H9 (cell line): ENCODE results near the gene XRCC3. TPM values are rescaled to one million over a fixed set of nuclear protein-coding genes. Genes with fewer than 3 reads are reported as not detected.
A peak's percentile ranks its signal among the peaks of the same experiment; 100 is the strongest.

ENCODE experiments used
- DNase-seq: peaks from one replicate; pipeline ENCODE4 v3.0.0-alpha.2; 2017
- H2AFZ ChIP-seq: one replicate; pipeline ENCODE4 v1.6.1; 2013; ENCODE audit warnings: mild to moderate bottlenecking, low read length, control low read depth, moderate library complexity
- H2AK5ac ChIP-seq: 2 replicates; pipeline ENCODE4 v1.6.1; 2013; ENCODE audit warnings: low read length, control low read depth, mixed read lengths; ENCODE audit not compliant: insufficient read length
- H2BK120ac ChIP-seq: one replicate; pipeline ENCODE4 v1.6.1; 2013; ENCODE audit warnings: low read depth, mild to moderate bottlenecking, low read length, control low read depth, inconsistent platforms; ENCODE audit not compliant: poor library complexity, severe bottlenecking
- H2BK12ac ChIP-seq: 2 replicates; pipeline ENCODE4 v1.6.1; 2013; ENCODE audit warnings: low read length, control low read depth, mixed read lengths, low read depth; ENCODE audit not compliant: insufficient read length
- H2BK15ac ChIP-seq: 2 replicates; pipeline ENCODE4 v1.6.1; 2013; ENCODE audit warnings: low read depth, low read length, control low read depth
- H2BK20ac ChIP-seq: one replicate; pipeline ENCODE4 v1.6.1; 2013; ENCODE audit warnings: low read depth, mild to moderate bottlenecking, low read length, control low read depth, inconsistent platforms; ENCODE audit not compliant: poor library complexity, severe bottlenecking
- H2BK5ac ChIP-seq: 2 replicates; pipeline ENCODE4 v1.6.1; 2013; ENCODE audit warnings: low read length, control low read depth, mixed read lengths; ENCODE audit not compliant: insufficient read length
- H3K14ac ChIP-seq: 2 replicates; pipeline ENCODE4 v1.6.1; 2013; ENCODE audit warnings: low read length, control low read depth; ENCODE audit not compliant: insufficient read depth
- H3K18ac ChIP-seq: 2 replicates; pipeline ENCODE4 v1.6.1; 2013; ENCODE audit warnings: low read depth, mild to moderate bottlenecking, mixed read lengths, low read length, control low read depth; ENCODE audit not compliant: insufficient read length
- H3K23ac ChIP-seq: 2 replicates; pipeline ENCODE4 v1.6.1; 2013; ENCODE audit warnings: low read length, control low read depth, mixed read lengths, low read depth; ENCODE audit not compliant: insufficient read length
- H3K23me2 ChIP-seq: 2 replicates; pipeline ENCODE4 v1.6.1; 2013; ENCODE audit warnings: low read depth, mild to moderate bottlenecking, mixed read lengths, low read length, control low read depth; ENCODE audit not compliant: insufficient read length, poor library complexity, severe bottlenecking
- H3K27ac ChIP-seq: 2 replicates; pipeline ENCODE4 v1.5.1; 2013; ENCODE audit warnings: low read length, control low read depth, mixed read lengths, low read depth; ENCODE audit not compliant: insufficient read length
- H3K27me3 ChIP-seq: 2 replicates; pipeline ENCODE4 v1.6.1; 2013; ENCODE audit warnings: low read length, control low read depth, inconsistent platforms; ENCODE audit not compliant: insufficient read depth
- H3K4ac ChIP-seq: 2 replicates; pipeline ENCODE4 v1.6.1; 2013; ENCODE audit warnings: low read depth, mild to moderate bottlenecking, control low read depth, inconsistent platforms, low read length, moderate library complexity
- H3K4me1 ChIP-seq: 2 replicates; pipeline ENCODE4 v1.6.1; 2013; ENCODE audit warnings: low read length, control low read depth, inconsistent platforms; ENCODE audit not compliant: insufficient read depth
- H3K4me2 ChIP-seq: 2 replicates; pipeline ENCODE4 v1.6.1; 2013; ENCODE audit warnings: low read length, control low read depth, mixed read lengths; ENCODE audit not compliant: insufficient read length, insufficient read depth
- H3K56ac ChIP-seq: 2 replicates; pipeline ENCODE4 v1.6.1; 2013; ENCODE audit warnings: low read depth, mild to moderate bottlenecking, mixed read lengths, low read length, control low read depth; ENCODE audit not compliant: insufficient read length
- H3K79me1 ChIP-seq: 2 replicates; pipeline ENCODE4 v1.6.1; 2013; ENCODE audit warnings: low read depth, mild to moderate bottlenecking, moderate library complexity, low read length, control low read depth, inconsistent platforms; ENCODE audit not compliant: insufficient read depth, poor library complexity, severe bottlenecking
- H3K79me2 ChIP-seq: 2 replicates; pipeline ENCODE4 v1.6.1; 2013; ENCODE audit warnings: low read length, control low read depth, inconsistent platforms; ENCODE audit not compliant: insufficient read depth
- H3K9ac ChIP-seq: 2 replicates; pipeline ENCODE4 v1.6.1; 2013; ENCODE audit warnings: low read length, control low read depth, mixed read lengths; ENCODE audit not compliant: insufficient read length; ENCODE audit errors: extremely low read depth
- H3K9me3 ChIP-seq: one replicate; pipeline ENCODE4 v1.6.1; 2013; ENCODE audit warnings: low read depth, low read length, inconsistent platforms; ENCODE audit not compliant: control insufficient read depth
- H3T11ph ChIP-seq: one replicate; pipeline ENCODE4 v1.6.1; 2013; ENCODE audit warnings: mild to moderate bottlenecking, low read length, control low read depth, inconsistent platforms
- H4K20me1 ChIP-seq: one replicate; pipeline ENCODE4 v1.6.1; 2013; ENCODE audit not compliant: control insufficient read depth, insufficient read length, insufficient read depth
- H4K5ac ChIP-seq: 2 replicates; pipeline ENCODE4 v1.6.1; 2013; ENCODE audit warnings: low read depth, mild to moderate bottlenecking, mixed read lengths, low read length, control low read depth; ENCODE audit not compliant: insufficient read length
- H4K8ac ChIP-seq: replicated peaks from 2 replicates; pipeline ENCODE4 v1.6.1; 2013; ENCODE audit warnings: low read length, control low read depth, mixed read lengths, low read depth; ENCODE audit not compliant: insufficient read length
- H4K91ac ChIP-seq: 2 replicates; pipeline ENCODE4 v1.6.1; 2013; ENCODE audit warnings: low read depth, mild to moderate bottlenecking, moderate library complexity, mixed read lengths, low read length, control low read depth; ENCODE audit not compliant: insufficient read length
- H3K27ac Mint-ChIP-seq, 3 experiments: 2 replicates in 2 of 3; 3 replicates in 1 of 3; pipeline ENCODE4 v1.8.0; 2020 to 2021; ENCODE audit warnings: mixed read lengths in 3 of 3, mild to moderate bottlenecking in 1 of 3, moderate library complexity in 1 of 3
- H3K27me3 Mint-ChIP-seq: 2 replicates; pipeline ENCODE4 v1.8.0; 2021; ENCODE audit warnings: low read depth, mild to moderate bottlenecking, moderate library complexity, mixed read lengths
- H3K36me3 Mint-ChIP-seq, 3 experiments: 2 replicates in 2 of 3; 3 replicates in 1 of 3; pipeline ENCODE4 v1.8.0; 2020 to 2021; ENCODE audit warnings: low read depth in 3 of 3, mixed read lengths in 3 of 3; ENCODE audit not compliant: insufficient read depth in 1 of 3
- H3K4me1 Mint-ChIP-seq, 2 experiments: 2 replicates each; pipeline ENCODE4 v1.8.0; 2020; ENCODE audit warnings: mixed read lengths in 2 of 2
- H3K4me3 Mint-ChIP-seq, 2 experiments: 2 replicates in 1 of 2; 3 replicates in 1 of 2; pipeline ENCODE4 v1.8.0; 2020 to 2021; ENCODE audit warnings: mild to moderate bottlenecking in 2 of 2, mixed read lengths in 2 of 2, moderate library complexity in 1 of 2
- H3K9me3 Mint-ChIP-seq, 2 experiments: 2 replicates in 1 of 2; 3 replicates in 1 of 2; pipeline ENCODE4 v1.8.0; 2020; ENCODE audit warnings: mild to moderate bottlenecking in 2 of 2, mixed read lengths in 2 of 2, moderate library complexity in 1 of 2
- WGBS: extraction: QIAGEN DNeasy Blood & Tissue Kit; methylation state at CpG from one replicate; pipeline ENCODE4 v1.1.7; 2013; ENCODE audit warnings: missing lambda C conversion rate, low lambda C conversion rate, mixed read lengths; ENCODE audit not compliant: insufficient read length; ENCODE audit errors: extremely low coverage; 5-methylcytosine and 5-hydroxymethylcytosine counted together
- total RNA-seq: library from RNA; stranded (reverse); gene quantifications from 2 replicates; pipeline ENCODE4 v1.2.1, GENCODE V29; 2021
- TF ChIP-seq, protein P1 (sequence below): fragments of 200-600 bp; sonication (generic); conservative IDR thresholded peaks from 3 replicates; pipeline ENCODE4 v1.8.0; 2021; ENCODE audit warnings: antibody characterized with exemption, mild to moderate bottlenecking

The XRCC3 gene
- total RNA-seq, 1 experiment from 2014 or later: 45.3 TPM

DNA sequence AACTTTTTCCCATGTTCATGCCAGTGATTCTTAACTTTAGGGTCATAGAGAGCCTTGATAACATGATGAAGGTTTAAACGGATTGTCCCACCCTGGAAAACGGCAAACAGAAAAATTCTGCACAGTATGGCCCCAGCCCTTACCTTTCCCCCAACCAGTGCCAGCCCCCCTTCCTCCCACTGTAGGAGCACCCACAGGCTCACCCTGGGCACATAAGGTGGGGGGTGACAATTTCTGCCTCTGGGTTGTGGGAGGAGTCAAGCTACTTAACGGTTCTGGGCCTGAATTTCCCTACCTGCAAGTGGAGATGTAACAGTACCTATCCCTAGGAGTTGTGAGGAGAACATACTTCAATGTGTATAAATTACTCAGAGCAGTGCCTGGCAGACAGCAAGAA lies 18.0 kb downstream of the XRCC3 start:
- H3K4me1 ChIP-seq: no peaks in the 10 kb centered on the region
- no peak overlapping the region for H3K9ac ChIP-seq
- peaks cover 1% of the 10 kb centered on the region; the same call in 1 of the 2 replicates for H3K27me3 Mint-ChIP-seq
- H3K4ac ChIP-seq: no peak overlapping the region
- TF ChIP-seq, protein P1, sequence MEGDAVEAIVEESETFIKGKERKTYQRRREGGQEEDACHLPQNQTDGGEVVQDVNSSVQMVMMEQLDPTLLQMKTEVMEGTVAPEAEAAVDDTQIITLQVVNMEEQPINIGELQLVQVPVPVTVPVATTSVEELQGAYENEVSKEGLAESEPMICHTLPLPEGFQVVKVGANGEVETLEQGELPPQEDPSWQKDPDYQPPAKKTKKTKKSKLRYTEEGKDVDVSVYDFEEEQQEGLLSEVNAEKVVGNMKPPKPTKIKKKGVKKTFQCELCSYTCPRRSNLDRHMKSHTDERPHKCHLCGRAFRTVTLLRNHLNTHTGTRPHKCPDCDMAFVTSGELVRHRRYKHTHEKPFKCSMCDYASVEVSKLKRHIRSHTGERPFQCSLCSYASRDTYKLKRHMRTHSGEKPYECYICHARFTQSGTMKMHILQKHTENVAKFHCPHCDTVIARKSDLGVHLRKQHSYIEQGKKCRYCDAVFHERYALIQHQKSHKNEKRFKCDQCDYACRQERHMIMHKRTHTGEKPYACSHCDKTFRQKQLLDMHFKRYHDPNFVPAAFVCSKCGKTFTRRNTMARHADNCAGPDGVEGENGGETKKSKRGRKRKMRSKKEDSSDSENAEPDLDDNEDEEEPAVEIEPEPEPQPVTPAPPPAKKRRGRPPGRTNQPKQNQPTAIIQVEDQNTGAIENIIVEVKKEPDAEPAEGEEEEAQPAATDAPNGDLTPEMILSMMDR: no peak
- no peak overlapping the region for H3K4me3 Mint-ChIP-seq
- no peaks in the 10 kb centered on the region; a peak in 1 of 5 replicates for H3K9me3 Mint-ChIP-seq
- no peak overlapping the region for H2BK120ac ChIP-seq
- H3K27ac ChIP-seq: no peak overlapping the region
- H4K91ac ChIP-seq: no peak overlapping the region
- H4K20me1 ChIP-seq: peaks cover 3% of the 10 kb centered on the region
- H2BK5ac ChIP-seq: no peak overlapping the region
- no peak overlapping the region for H2AFZ ChIP-seq
- H2AK5ac ChIP-seq: no peak overlapping the region
- no peak overlapping the region for H3K18ac ChIP-seq
- no peaks in the 10 kb centered on the region for H3K27me3 ChIP-seq
- H3T11ph ChIP-seq: no peak overlapping the region
- no peaks in the 10 kb centered on the region for H3K23me2 ChIP-seq
- no peaks in the 10 kb centered on the region for H3K79me1 ChIP-seq
- no peak overlapping the region for H4K5ac ChIP-seq
- H3K23ac ChIP-seq: no peak overlapping the region
- peaks cover 10 to 13% of the 10 kb centered on the region in 2 experiments; a peak in 3 of 4 replicates for H3K4me1 Mint-ChIP-seq
- peak overlapping the region in 2 of 3 experiments; percentile 61 to 77; a peak in 3 of 7 replicates for H3K27ac Mint-ChIP-seq
- no peaks in the 10 kb centered on the region for H3K9me3 ChIP-seq
- no peak overlapping the region for H3K4me2 ChIP-seq
- no CpG with 5 or more reads among the region's 3 CpGs for WGBS
- no peak overlapping the region for H3K14ac ChIP-seq
- no peak overlapping the region for H2BK20ac ChIP-seq
- no peaks in the 10 kb centered on the region for H3K79me2 ChIP-seq
- no peak overlapping the region for H2BK12ac ChIP-seq
- no peak overlapping the region for H2BK15ac ChIP-seq
- H4K8ac ChIP-seq: no peak overlapping the region
- DNase-seq: no peak
- no peak overlapping the region for H3K56ac ChIP-seq
- peaks cover 5 to 44% (median 30%) of the 10 kb centered on the region in 3 experiments; a peak in 6 of 7 replicates for H3K36me3 Mint-ChIP-seq
